GM21529 (cell line): ENCODE measurements around the gene ZBTB37.
"Not testable (repeated sequence)": the region's sequence is repeated elsewhere in the genome, so short reads cannot be mapped to it uniquely, and the experiment has no call there.

Experiments used
- ATAC-seq: cut with Tn5 transposase; IDR thresholded peaks from one replicate; pipeline ENCODE4 v1.9.1; 2021; ENCODE audit not compliant: unreplicated experiment

Gene ZBTB37

GRCh38 chr1:173900992-173901391 is 32.8 kb downstream of the ZBTB37 start:
- no peak for ATAC-seq

DNA sequence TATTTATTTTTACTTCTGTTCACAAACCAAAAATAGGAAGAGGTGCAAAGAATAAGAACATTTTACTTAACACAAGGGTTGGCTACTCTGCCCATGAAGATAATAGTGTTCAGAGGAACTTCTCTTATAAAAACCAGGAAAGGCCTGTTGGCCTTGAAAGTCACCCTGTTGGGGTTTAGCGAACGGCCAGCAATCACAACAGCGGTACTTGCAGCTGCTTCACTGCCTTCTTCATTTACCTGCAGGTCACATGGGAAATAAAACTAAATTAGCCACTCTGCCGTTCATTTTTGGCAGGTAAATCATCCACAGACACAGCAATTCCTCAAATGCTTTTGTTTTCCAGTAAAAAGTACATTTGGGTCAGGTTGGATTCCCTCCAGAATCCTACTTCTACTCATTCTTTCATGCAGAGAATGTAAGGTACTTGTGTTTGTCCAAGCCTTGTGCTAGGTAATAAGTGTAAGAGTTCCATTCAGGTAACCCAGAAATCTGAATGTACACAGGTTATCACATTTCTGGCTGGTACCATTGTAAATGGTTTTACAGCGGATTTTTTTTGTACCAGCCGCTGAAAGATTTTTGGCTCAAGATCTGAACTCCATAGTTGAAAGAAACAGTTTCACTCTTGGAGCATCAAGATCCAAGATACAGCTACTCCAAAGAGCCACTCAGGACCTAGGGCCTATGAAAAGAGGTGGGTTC is 35.8 kb downstream of the ZBTB37 start:
- ATAC-seq: no peak

DNA sequence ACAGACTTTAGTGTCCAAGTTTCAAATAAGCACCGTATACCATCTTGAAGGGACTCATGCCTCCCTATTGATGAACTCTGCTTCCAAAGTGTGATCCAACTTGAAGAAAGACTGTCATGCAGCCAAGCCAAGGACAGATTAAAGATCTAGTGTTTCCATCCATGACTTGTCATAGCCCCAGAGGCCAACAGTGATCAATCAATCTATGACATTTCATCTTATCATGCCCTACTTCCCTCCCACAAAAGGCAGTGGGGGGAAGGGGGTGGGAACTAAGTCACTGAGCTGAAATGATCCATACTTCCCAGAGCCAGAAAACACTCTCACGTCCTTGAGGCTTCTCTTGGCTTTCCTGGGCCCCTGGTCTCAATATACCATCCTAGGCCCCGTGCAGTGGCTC is 44.9 kb downstream of the ZBTB37 start:
- no peak for ATAC-seq

GRCh38 chr1:173914366-173914871 is 46.2 kb downstream of the ZBTB37 start:
- no peak for ATAC-seq

- ATAC-seq: no peak
Measured at GRCh38 chr1:173915596-173915995, 47.4 kb downstream of the ZBTB37 start.

GRCh38 chr1:173916667-173917066 is 48.5 kb downstream of the ZBTB37 start:
- ATAC-seq: no peak

DNA sequence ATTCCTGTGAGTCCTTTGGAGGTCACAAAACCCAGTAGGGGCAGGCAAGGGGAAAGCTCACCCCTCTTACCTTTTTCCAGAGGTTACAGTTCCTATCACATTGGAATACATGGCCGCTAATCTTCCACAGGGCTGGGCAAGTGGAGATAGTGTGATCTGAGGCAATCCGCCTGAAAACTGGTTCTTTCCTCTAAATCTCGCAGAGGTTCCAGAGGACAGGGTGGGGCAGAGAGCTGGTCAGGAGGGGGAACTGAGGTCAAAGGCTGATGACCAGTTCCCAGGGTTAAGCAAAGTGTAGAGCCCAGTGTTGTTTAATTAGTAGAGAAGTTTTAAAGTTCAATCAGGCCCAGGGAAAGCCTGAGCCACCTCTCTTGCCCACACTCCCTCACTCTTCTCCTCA is 49.0 kb downstream of the ZBTB37 start, which contains the start of gene SERPINC1:
SERPINC1 (minus strand) TSS at position 179 of the 400 bp plus-strand sequence; CDS start at position 111, 68 bp downstream.
- ATAC-seq: no peak

- no peak for ATAC-seq
Measured at GRCh38 chr1:173917635-173918493, 49.7 kb downstream of the ZBTB37 start.

GRCh38 chr1:173920861-173921260 is 52.7 kb downstream of the ZBTB37 start:
- no peak for ATAC-seq

- no peak for ATAC-seq
Measured at GRCh38 chr1:173925306-173926242, 57.4 kb downstream of the ZBTB37 start.

- not testable (repeated sequence) for ATAC-seq
Measured at GRCh38 chr1:173930541-173930940, 62.4 kb downstream of the ZBTB37 start.

DNA sequence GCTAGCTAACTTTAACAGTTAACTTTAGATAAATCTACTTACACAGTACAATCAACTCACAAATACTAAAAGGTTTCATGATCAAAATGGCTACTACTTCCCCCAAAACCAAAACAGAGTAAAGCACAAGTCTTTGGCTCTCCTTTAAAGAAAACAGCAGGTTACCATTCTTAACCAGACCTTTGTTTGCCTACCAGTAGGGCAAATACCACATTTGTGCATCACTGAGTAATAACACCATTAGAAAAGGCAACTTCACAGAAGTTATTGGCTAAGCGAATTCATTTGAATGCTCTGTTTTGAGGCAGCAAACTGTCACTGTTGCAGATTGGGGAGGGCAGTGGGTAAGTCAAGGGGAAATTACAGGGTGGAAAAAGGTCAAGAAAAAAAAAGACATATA is 66.3 kb downstream of the ZBTB37 start:
- no peak for ATAC-seq

DNA sequence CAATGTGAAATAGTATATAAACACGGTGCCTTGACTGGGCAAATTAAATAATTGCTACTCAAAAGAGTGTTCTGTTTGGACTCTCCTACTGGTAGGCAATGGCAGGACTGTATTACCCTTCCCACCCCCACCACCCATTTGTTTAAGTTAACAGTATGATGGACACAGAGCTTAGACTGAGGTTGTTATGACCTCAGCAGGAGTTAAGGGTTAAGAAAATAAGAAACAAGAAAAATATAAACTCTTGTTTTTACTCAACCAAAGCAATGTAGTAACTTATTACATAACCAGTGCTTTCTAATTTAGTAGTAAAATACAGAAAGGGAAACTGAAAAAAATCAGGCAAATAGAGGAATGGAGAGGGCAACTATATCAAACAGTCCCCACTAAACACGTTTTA is 68.9 kb downstream of the ZBTB37 start:
- ATAC-seq: peak; percentile 51

DNA sequence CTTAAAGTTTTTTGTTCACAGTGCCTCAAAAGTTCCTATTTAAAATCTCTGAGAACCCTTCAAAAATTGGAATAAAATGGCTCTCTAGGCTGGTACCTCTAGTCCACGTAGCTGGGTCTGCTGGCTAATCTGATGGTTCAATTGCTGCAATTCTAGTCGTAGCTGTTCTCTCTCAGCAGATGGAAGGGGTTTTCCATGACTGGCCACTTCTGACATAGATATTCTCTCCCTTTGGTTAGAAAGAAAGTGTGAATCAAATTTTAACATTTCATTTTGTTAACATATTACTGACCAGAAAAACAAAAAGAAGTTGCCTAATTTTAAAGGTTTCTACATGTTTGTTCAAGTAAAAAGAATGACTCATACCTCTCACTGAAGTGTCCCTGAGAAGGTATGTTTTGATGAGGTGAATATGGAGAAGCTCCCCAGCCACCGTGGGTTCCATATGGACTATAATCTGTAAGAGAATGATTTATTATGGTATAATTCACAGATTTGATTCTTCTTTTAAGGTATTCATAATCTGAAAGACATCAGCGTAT is 78.3 kb downstream of the ZBTB37 start:
- no peak for ATAC-seq

DNA sequence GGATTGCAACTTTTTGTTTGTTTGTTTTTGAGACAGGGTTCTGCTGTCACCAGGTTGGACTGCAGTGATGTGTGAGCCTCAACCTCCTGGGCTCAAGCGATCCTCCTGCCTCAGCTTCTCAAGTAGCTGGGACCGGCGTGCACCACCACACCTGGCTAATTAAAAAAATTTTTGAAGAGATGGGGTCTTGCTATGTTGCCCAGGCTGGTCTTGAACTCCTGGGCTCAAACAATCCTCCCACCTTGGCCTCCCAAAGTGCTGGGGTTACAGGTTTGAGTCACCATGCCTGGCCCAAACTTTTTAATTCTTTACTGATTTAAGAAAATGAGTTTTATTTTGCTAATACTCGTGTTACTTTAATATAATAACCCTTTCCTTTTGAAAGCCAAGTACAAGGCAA is 80.4 kb downstream of the ZBTB37 start:
- no peak for ATAC-seq
